Upper lobe of left lung (tissue), 4 donors: Measurements from ENCODE around the gene ITPR1.

Experiments
- POLR2A ChIP-seq, 4 donors: fragments of 450-650 bp; IDR thresholded peaks; one replicate each; pipeline ENCODE4 v1.5.1; 2016 to 2017; ENCODE audit warnings: antibody characterized with exemption in 4 of 4, mild to moderate bottlenecking in 2 of 4
- POLR2AphosphoS5 ChIP-seq, 2 donors: sonication (generic); formaldehyde crosslinking; IDR thresholded peaks; one replicate each; pipeline ENCODE4 v1.5.1; 2017; ENCODE audit warnings: antibody characterized with exemption in 2 of 2
- TF ChIP-seq, protein P1 (sequence below), 6 experiments: fragments of 450-650 bp in 4 of 6; fragments of 200-600 bp in 2 of 6; sonication (generic) in 2 of 6; IDR thresholded peaks; one replicate each; pipeline ENCODE4 v1.5.1; 2016 to 2019; ENCODE audit warnings: antibody characterized with exemption in 6 of 6

DNA sequence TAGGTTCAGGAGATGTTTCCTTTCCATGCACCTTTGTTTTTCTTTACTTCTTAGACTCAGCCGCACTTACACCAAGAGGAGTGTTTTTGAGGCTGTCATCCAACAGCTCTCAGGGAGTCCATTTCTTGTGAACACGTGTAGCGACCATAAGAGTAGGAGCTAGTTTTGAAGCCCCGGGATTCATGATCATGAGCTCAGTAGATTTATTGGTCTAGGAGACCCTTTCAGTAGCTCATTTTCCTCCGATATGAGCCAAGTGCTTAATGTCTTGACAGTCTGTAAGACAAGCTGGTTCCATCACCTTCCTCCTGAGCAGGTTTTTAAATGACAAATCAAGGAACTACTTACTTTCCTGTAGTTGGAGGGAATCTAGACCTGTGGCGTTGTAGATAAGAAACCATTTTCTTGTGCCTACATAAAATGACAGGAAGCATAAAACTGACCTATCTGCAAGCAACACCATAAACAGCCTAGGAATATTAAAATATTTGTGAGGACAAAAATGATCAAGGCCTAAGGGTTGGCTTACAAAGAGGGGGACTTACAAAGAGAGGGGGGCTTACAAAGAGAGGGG is 313.5 kb downstream of the ITPR1 start:
- TF ChIP-seq, protein P1, sequence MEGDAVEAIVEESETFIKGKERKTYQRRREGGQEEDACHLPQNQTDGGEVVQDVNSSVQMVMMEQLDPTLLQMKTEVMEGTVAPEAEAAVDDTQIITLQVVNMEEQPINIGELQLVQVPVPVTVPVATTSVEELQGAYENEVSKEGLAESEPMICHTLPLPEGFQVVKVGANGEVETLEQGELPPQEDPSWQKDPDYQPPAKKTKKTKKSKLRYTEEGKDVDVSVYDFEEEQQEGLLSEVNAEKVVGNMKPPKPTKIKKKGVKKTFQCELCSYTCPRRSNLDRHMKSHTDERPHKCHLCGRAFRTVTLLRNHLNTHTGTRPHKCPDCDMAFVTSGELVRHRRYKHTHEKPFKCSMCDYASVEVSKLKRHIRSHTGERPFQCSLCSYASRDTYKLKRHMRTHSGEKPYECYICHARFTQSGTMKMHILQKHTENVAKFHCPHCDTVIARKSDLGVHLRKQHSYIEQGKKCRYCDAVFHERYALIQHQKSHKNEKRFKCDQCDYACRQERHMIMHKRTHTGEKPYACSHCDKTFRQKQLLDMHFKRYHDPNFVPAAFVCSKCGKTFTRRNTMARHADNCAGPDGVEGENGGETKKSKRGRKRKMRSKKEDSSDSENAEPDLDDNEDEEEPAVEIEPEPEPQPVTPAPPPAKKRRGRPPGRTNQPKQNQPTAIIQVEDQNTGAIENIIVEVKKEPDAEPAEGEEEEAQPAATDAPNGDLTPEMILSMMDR (IDR thresholded peaks at IDR 0.05), result no peak
- TF ChIP-seq POLR2AphosphoS5 (IDR thresholded peaks at IDR 0.05) (no peak), POLR2A (IDR thresholded peaks at IDR 0.05) (no peak)
